PFSK-1 (cell line): ENCODE measurements around the gene RAB6B.

Experiments used
- FOXP2 ChIP-seq: optimal IDR thresholded peaks from 2 replicates; pipeline ENCODE3; 2011; ENCODE audit warnings: borderline replicate concordance, control low read depth, inconsistent platforms; ENCODE audit not compliant: insufficient read depth; ENCODE audit errors: extremely low read length, extremely low read depth
- POLR2AphosphoS5 ChIP-seq: IDR thresholded peaks from 2 replicates; pipeline ENCODE4 v1.6.1; 2012; ENCODE audit warnings: low read depth, mild to moderate bottlenecking, control low read depth, low read length, moderate library complexity
- SIN3A ChIP-seq: IDR thresholded peaks from 2 replicates; pipeline ENCODE4 v1.6.1; 2012; ENCODE audit warnings: mild to moderate bottlenecking, low read length, moderate library complexity, borderline replicate concordance; ENCODE audit not compliant: insufficient read depth
- TAF1 ChIP-seq: IDR thresholded peaks from 2 replicates; pipeline ENCODE4 v1.6.1; 2012; ENCODE audit warnings: low read length, control low read depth, borderline replicate concordance; ENCODE audit not compliant: insufficient read depth
- TF ChIP-seq, protein P1 (sequence below), 2 experiments: IDR thresholded peaks; 2 replicates each; pipeline versions ENCODE4 v1.6.1 to v1.8.0; 2011 to 2012; ENCODE audit warnings: low read depth in 2 of 2, low read length in 2 of 2, control low read depth in 1 of 2, inconsistent platforms in 1 of 2, mild to moderate bottlenecking in 1 of 2, moderate library complexity in 1 of 2; ENCODE audit not compliant: insufficient read depth in 1 of 2

Gene RAB6B

GRCh38 chr3:133820129-133820528, 75.6 kb downstream of the RAB6B start:
- TF ChIP-seq TAF1, result no peak
- no peak for TF ChIP-seq FOXP2
- TF ChIP-seq, protein P1, sequence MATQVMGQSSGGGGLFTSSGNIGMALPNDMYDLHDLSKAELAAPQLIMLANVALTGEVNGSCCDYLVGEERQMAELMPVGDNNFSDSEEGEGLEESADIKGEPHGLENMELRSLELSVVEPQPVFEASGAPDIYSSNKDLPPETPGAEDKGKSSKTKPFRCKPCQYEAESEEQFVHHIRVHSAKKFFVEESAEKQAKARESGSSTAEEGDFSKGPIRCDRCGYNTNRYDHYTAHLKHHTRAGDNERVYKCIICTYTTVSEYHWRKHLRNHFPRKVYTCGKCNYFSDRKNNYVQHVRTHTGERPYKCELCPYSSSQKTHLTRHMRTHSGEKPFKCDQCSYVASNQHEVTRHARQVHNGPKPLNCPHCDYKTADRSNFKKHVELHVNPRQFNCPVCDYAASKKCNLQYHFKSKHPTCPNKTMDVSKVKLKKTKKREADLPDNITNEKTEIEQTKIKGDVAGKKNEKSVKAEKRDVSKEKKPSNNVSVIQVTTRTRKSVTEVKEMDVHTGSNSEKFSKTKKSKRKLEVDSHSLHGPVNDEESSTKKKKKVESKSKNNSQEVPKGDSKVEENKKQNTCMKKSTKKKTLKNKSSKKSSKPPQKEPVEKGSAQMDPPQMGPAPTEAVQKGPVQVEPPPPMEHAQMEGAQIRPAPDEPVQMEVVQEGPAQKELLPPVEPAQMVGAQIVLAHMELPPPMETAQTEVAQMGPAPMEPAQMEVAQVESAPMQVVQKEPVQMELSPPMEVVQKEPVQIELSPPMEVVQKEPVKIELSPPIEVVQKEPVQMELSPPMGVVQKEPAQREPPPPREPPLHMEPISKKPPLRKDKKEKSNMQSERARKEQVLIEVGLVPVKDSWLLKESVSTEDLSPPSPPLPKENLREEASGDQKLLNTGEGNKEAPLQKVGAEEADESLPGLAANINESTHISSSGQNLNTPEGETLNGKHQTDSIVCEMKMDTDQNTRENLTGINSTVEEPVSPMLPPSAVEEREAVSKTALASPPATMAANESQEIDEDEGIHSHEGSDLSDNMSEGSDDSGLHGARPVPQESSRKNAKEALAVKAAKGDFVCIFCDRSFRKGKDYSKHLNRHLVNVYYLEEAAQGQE (IDR thresholded peaks at IDR 0.05; ENCODE audit: insufficient read depth in 1 of 2, low read depth in 2 of 2, low read length in 2 of 2), result no peak
- TF ChIP-seq POLR2AphosphoS5, result no peak

DNA sequence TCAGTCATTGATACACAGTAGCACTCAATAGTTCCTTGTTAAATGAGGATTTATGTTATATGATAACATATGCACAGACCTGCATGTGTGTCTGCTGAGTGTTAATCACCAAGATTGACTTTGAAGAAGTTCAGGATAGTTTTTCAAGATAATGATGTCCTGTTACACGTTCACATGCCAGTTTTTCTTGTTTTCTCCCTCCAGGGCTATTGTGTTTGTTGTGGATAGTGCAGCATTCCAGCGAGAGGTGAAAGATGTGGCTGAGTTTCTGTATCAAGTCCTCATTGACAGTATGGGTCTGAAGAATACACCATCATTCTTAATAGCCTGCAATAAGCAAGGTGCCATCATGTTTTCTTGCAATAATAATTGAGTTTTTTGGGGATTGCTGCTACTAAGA, 80.3 kb downstream of the RAB6B start:
- TF ChIP-seq FOXP2 (no peak), POLR2AphosphoS5 (no peak), SIN3A (no peak), TAF1 (no peak)
- TF ChIP-seq, protein P1 (IDR thresholded peaks at IDR 0.05; ENCODE audit: insufficient read depth in 1 of 2, low read depth in 2 of 2, low read length in 2 of 2), result no peak

- no peak for TF ChIP-seq FOXP2
- no peak for TF ChIP-seq SIN3A
- no peak for TF ChIP-seq TAF1
- TF ChIP-seq, protein P1 (IDR thresholded peaks at IDR 0.05; ENCODE audit: insufficient read depth in 1 of 2, low read depth in 2 of 2, low read length in 2 of 2), result no peak
- TF ChIP-seq POLR2AphosphoS5, result no peak
Observed at GRCh38 chr3:133812872-133813271, 82.8 kb downstream of the RAB6B start.

GRCh38 chr3:133805702-133806475, 89.8 kb downstream of the RAB6B start, which contains the start of gene SRPRB:
TSS of gene SRPRB (plus strand) at chr3:133805815. CDS start at chr3:133805849, 34 bp downstream.
- peak; percentile 75 for TF ChIP-seq POLR2AphosphoS5
- TF ChIP-seq, protein P1 (IDR thresholded peaks at IDR 0.05; ENCODE audit: insufficient read depth in 1 of 2, low read depth in 2 of 2, low read length in 2 of 2), result no peak

DNA sequence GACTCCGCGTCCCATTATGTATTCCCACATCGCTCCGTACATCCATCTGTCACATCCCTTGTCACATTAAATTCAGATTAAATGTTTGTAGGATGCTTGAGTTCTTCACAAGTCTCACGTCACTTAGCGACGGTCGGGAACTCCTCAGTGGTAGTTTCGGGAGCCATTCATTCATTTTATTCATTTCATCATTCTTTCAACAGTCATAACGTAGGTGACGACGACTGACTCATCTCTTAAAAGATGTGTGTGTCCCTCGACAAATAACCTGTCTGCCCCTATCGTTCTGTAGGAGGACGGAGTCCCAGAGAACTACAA, 90.3 kb downstream of the RAB6B start:
- TF ChIP-seq TAF1 (no peak), SIN3A (no peak), FOXP2 (no peak), POLR2AphosphoS5 (no peak)
- TF ChIP-seq, protein P1 (IDR thresholded peaks at IDR 0.05; ENCODE audit: insufficient read depth in 1 of 2, low read depth in 2 of 2, low read length in 2 of 2), result no peak
